Measurements from ENCODE around the gene SWI5. TPM values are rescaled to one million over a fixed set of nuclear protein-coding genes. Genes with fewer than 3 reads are reported as not detected.

Gene SWI5
- total and polyA plus RNA-seq, 7 donors, result 18.0 to 35.7 (median 24.1) TPM

DNA sequence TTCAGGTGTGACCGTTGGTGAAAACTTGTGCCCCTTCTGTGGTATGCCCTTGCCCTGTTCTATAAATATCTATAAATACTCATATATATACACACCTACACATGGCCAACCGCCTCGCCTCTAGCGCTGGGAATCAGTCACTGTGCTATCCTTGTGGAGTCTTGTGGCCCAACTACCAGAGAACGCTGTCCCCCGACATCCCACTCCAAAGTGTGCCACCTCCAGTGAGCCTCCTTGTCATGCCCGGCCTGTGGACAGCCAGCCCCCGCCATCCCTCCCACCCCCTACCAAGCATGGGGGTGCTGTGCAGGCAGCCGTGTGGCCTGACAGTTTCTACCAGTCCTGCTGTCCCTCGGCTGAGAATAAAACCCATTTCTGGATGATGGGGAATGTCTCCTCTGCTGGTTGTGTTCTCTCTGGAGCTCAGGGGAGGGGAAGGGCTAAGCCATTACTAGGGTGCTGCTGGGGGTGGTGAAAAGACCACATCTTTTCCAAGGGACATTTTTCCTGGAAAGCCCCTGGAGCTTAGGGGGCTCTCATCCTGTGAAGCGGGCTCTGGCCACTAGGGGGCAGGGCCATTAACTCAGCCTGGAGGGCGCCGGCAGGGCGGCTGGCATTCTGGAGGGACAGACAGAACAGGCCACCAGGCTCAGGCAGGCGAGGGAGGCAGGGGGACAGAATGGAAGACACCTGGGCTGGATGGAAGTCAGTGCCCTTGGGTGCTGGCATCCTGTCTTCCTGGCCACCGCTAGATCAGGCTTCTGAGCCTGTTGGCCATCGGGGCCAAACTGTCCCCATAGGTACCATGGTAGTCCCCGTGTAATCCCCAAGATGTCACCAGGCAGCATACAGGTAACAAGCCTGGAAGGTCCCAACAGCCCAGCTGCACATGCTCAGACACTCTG is 21.0 kb upstream of the SWI5 start:
- peak; percentile 79 for DNase-seq
- 60 to 66% methylated on average over 18 of the region's 18 CpGs for WGBS, 2 donors
- TF ChIP-seq POLR2A (IDR thresholded peaks at IDR 0.05) (no peak), EP300 (IDR thresholded peaks at IDR 0.05) (no peak)
- TF ChIP-seq, protein P1, sequence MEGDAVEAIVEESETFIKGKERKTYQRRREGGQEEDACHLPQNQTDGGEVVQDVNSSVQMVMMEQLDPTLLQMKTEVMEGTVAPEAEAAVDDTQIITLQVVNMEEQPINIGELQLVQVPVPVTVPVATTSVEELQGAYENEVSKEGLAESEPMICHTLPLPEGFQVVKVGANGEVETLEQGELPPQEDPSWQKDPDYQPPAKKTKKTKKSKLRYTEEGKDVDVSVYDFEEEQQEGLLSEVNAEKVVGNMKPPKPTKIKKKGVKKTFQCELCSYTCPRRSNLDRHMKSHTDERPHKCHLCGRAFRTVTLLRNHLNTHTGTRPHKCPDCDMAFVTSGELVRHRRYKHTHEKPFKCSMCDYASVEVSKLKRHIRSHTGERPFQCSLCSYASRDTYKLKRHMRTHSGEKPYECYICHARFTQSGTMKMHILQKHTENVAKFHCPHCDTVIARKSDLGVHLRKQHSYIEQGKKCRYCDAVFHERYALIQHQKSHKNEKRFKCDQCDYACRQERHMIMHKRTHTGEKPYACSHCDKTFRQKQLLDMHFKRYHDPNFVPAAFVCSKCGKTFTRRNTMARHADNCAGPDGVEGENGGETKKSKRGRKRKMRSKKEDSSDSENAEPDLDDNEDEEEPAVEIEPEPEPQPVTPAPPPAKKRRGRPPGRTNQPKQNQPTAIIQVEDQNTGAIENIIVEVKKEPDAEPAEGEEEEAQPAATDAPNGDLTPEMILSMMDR (IDR thresholded peaks at IDR 0.05), result peak; percentile 35 to 79 (median 71)
- Histone ChIP-seq H3K36me3 (peaks cover 27 to 40% (median 33%) of the 10 kb centered on the region in 4 donors), H3K27me3 (peaks cover 0 to 24% (median 20%) of the 10 kb centered on the region in 3 donors), H3K9me3 (no peaks in the 10 kb centered on the region), H3K4me1 (peaks cover 0 to 21% (median 10%) of the 10 kb centered on the region in 4 donors), H3K4me3 (no peak overlapping the region), H3K27ac (no peak overlapping the region)
- intact Hi-C loops (cut with DNase I), result no loop called here

DNA sequence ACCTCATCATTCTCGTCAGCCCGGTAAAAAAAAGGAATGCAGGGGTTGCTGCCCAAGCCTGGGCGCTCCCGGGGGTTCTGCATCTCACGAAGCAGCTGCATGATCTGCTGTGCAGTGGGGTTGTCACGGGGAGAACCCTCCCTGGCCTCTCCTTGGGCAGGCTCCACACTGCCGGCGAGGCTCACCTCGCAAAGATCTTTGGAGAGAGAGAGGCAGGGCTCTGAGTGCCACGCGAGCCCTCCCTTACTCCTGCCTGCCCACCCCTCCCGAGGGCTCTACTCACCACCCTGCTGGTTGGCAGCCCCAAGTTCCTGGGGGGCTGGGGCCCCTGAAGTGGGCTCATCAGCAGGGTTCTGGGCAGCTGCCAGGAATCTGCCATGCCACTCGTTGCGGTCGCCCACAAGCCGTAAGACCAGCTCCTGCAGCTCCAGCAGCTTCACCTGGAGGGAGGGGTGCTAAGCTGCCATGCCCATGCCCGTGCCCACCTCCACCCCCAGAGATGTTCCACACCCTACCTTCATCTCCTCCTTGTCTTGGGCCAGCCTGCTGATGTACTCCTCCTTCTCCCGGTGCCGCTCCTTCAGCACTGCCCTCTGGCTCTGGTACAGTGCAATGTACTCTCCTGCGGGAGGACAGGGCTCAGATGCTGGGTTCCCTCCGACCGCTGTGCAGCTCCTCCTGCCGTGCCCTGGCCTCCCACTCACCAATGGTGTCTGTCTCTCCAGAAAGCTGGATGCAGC is 18.8 kb upstream of the SWI5 start:
- Histone ChIP-seq H3K9me3 (no peaks in the 10 kb centered on the region), H3K36me3 (peaks cover 49 to 61% (median 53%) of the 10 kb centered on the region in 4 donors), H3K27ac (no peak overlapping the region), H3K27me3 (peaks cover 0 to 3% (median 0%) of the 10 kb centered on the region in 3 donors), H3K4me1 (peaks cover 0 to 6% (median 0%) of the 10 kb centered on the region in 4 donors), H3K4me3 (no peak overlapping the region)
- 92% methylated on average over 23 of the region's 23 CpGs for WGBS, 2 donors
- intact Hi-C loops (cut with DNase I), result no loop called here
- TF ChIP-seq EP300 (IDR thresholded peaks at IDR 0.05) (no peak), POLR2AphosphoS5 (IDR thresholded peaks at IDR 0.05) (no peak)
- TF ChIP-seq, protein P1 (IDR thresholded peaks at IDR 0.05), result no peak
- DNase-seq, result no peak

DNA sequence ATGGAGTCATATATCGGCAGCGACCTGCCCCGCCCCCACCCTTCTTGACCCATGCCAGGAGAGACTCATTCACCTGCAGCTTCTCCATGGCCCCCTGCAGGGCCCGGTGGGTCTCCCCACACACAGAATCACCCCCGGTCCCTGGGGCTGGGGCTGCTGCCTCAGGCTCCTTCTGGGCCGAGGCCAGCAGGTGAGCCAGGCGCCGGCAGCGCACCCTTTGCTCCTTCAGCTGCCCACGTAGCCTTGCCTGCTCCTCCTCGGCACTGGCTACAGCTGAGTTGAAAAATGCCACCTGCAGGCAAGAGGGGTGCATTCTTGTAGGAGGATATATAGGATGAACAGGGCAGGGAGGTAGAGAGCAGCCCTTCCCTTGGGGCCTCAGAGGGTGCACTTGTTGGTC is 18.2 kb upstream of the SWI5 start:
- TF ChIP-seq, protein P1 (IDR thresholded peaks at IDR 0.05), result no peak
- TF ChIP-seq POLR2AphosphoS5 (IDR thresholded peaks at IDR 0.05) (no peak), EP300 (IDR thresholded peaks at IDR 0.05) (no peak), POLR2A (IDR thresholded peaks at IDR 0.05) (no peak)
- WGBS, 2 donors, result 90 to 92% methylated on average over 11 of the region's 11 CpGs

GRCh38 chr9:128258326-128258725 is 17.8 kb upstream of the SWI5 start:
- no peak for DNase-seq
- Histone ChIP-seq H3K4me1 (peaks cover 0 to 6% (median 0%) of the 10 kb centered on the region in 4 donors), H3K27ac (no peak overlapping the region), H3K36me3 (peaks cover 49 to 72% (median 60%) of the 10 kb centered on the region in 4 donors), H3K4me3 (no peak overlapping the region), H3K27me3 (peaks cover 0 to 3% (median 0%) of the 10 kb centered on the region in 3 donors), H3K9me3 (no peaks in the 10 kb centered on the region)
- 92 to 96% methylated on average over 6 of the region's 6 CpGs for WGBS, 2 donors
- intact Hi-C loops (cut with DNase I), result no loop called here
- TF ChIP-seq EP300 (IDR thresholded peaks at IDR 0.05), result no peak

More for the DNA sequence above, 18.2 kb upstream of the SWI5 start:
- no peak for DNase-seq
- peaks cover 49 to 68% (median 59%) of the 10 kb centered on the region in 4 donors for H3K36me3 ChIP-seq
- H3K4me1 ChIP-seq, result peaks cover 0 to 6% (median 0%) of the 10 kb centered on the region in 4 donors
- H3K9me3 ChIP-seq, result no peaks in the 10 kb centered on the region
- H3K27ac ChIP-seq, result no peak overlapping the region
- H3K4me3 ChIP-seq, result no peak overlapping the region
- H3K27me3 ChIP-seq, result peaks cover 0 to 3% (median 0%) of the 10 kb centered on the region in 3 donors
- intact Hi-C loops (cut with DNase I), result no loop called here

- Histone ChIP-seq H3K4me3 (no peak overlapping the region), H3K27me3 (peaks cover 0 to 3% (median 0%) of the 10 kb centered on the region in 3 donors), H3K4me1 (peaks cover 0 to 6% (median 0%) of the 10 kb centered on the region in 4 donors), H3K9me3 (no peaks in the 10 kb centered on the region), H3K36me3 (peaks cover 49 to 79% (median 60%) of the 10 kb centered on the region in 4 donors), H3K27ac (no peak overlapping the region)
- intact Hi-C loops (cut with DNase I), result no loop called here
- DNase-seq, result no peak
- 70 to 86% methylated on average over 9 of the region's 9 CpGs for WGBS, 2 donors
- TF ChIP-seq POLR2A (IDR thresholded peaks at IDR 0.05), result no peak
- TF ChIP-seq, protein P1 (IDR thresholded peaks at IDR 0.05), result no peak
- TF ChIP-seq POLR2AphosphoS5 (IDR thresholded peaks at IDR 0.05), result no peak
- no peak for TF ChIP-seq EP300 (IDR thresholded peaks at IDR 0.05)
Observed at GRCh38 chr9:128259156-128259555, 16.9 kb upstream of the SWI5 start.
